Stimulated activated memory B cell treated with anti-CD40 and anti-IgM and Interleukin-4, amounts not matched to agents 10 μg/mL and 1 μg/mL and 100 μg/mL, for 72 hours (primary cell): Measurements from ENCODE around the gene RBMS1.

ENCODE experiments used
- ATAC-seq: fragments of 150-1000 bp; cut with Tn5 transposase; 2 replicates; pipeline ENCODE4 v1.10.0; 2021
- H3K27ac Mint-ChIP-seq: one replicate; pipeline ENCODE4 v1.8.0; 2022; ENCODE audit warnings: mild to moderate bottlenecking, mixed read lengths
- H3K27me3 Mint-ChIP-seq: one replicate; pipeline ENCODE4 v1.8.0; 2022; ENCODE audit warnings: mixed read lengths
- H3K36me3 Mint-ChIP-seq: one replicate; pipeline ENCODE4 v1.8.0; 2022; ENCODE audit warnings: mixed read lengths
- H3K4me1 Mint-ChIP-seq: one replicate; pipeline ENCODE4 v1.8.0; 2022; ENCODE audit warnings: mixed read lengths
- H3K4me3 Mint-ChIP-seq: one replicate; pipeline ENCODE4 v1.8.0; 2022; ENCODE audit warnings: mild to moderate bottlenecking, moderate library complexity, mixed read lengths
- H3K9me3 Mint-ChIP-seq: one replicate; pipeline ENCODE4 v1.8.0; 2022; ENCODE audit warnings: mixed read lengths

Gene RBMS1

GRCh38 chr2:160420711-160421110, 72.9 kb downstream of the RBMS1 start:
- Mint-ChIP-seq H3K27me3 (peaks cover 17% of the 10 kb centered on the region), H3K4me1 (peaks cover 11% of the 10 kb centered on the region), H3K36me3 (no peaks in the 10 kb centered on the region), H3K4me3 (no peak overlapping the region), H3K27ac (no peak overlapping the region), H3K9me3 (no peaks in the 10 kb centered on the region)
- no peak for ATAC-seq

DNA sequence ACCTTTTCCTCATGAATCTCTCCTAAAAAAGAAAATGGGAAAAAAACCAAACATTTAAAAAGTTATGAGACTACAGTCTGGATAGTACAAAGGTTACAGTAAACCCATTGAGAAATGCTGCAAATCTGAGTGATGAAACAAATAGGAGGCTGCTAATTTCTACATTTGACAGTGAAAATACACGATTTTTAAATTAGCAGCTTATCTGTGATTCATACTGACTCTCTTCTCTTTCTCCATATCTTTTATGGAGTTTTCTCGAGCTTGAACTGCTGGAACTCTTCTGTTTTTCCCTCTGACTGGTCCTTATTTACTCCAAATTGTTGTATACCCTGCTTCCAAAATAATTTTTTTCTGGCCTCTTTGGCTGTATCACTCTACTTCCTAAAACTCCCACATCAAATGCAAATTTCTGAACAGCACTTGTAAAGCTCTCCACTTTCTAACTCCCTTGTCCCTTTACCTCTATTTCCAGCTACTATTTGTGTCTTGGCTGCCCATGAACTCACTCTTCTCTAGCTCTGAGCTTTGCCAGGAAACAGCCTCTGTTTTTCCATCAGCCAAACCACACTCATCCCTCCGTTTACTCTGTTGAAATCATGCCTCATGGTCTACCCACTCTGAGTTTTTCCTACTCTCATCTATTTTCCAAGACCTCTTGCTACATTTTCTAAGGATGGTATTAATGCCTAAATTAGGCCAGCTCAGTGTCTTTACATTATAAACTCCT, 73.7 kb downstream of the RBMS1 start:
- no peak for ATAC-seq
- Mint-ChIP-seq H3K4me3 (no peak overlapping the region), H3K27ac (no peak overlapping the region), H3K9me3 (no peaks in the 10 kb centered on the region), H3K27me3 (peaks cover 17% of the 10 kb centered on the region), H3K36me3 (no peaks in the 10 kb centered on the region), H3K4me1 (peaks cover 11% of the 10 kb centered on the region)

- Mint-ChIP-seq H3K27me3 (peaks cover 16% of the 10 kb centered on the region), H3K4me3 (no peak overlapping the region), H3K36me3 (no peaks in the 10 kb centered on the region), H3K4me1 (peaks cover 11% of the 10 kb centered on the region), H3K9me3 (no peaks in the 10 kb centered on the region), H3K27ac (no peak overlapping the region)
- ATAC-seq = no peak
These were observed 74.8 kb downstream of the RBMS1 start for GRCh38 chr2:160418853-160419252.

- ATAC-seq = no peak
- Mint-ChIP-seq H3K4me1 (peaks cover 11% of the 10 kb centered on the region), H3K36me3 (no peaks in the 10 kb centered on the region), H3K9me3 (no peaks in the 10 kb centered on the region), H3K27me3 (peaks cover 11% of the 10 kb centered on the region), H3K27ac (no peak overlapping the region), H3K4me3 (no peak overlapping the region)
These were observed 75.2 kb downstream of the RBMS1 start for GRCh38 chr2:160418398-160418765.

DNA sequence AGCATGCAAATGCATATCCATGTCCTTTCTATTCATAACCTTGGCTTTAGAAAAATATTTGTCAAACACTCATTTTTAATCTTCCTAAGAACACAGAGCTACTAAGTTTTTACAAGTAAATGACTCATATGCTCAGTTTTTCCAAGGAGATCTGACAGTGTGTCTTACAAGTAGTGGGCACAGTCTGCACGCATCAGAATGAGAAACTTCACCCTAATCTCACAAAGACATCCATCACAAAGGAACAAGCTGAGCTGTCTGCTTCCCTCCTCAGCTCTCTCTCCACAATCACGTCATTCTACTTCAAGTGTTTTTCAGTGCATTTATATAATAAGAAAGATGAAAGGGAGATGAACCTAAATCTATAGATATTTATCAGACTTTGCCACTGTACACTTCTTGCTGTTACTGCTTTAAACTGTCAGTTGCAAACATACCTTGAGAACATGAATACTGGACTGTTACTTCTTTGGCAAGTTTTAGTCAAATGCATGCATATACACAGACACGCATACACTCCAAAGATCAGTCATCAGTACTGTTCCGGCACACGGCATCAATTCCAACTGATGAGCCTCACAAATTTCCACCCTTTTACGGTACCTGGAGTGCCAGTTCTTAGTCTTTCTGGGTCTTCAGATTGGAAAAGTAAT, 75.7 kb downstream of the RBMS1 start:
- Mint-ChIP-seq H3K27me3 (peaks cover 9% of the 10 kb centered on the region), H3K4me1 (peaks cover 10% of the 10 kb centered on the region), H3K36me3 (no peaks in the 10 kb centered on the region), H3K27ac (no peak overlapping the region), H3K9me3 (no peaks in the 10 kb centered on the region), H3K4me3 (no peak overlapping the region)
- no peak for ATAC-seq

GRCh38 chr2:160415991-160416390, 77.6 kb downstream of the RBMS1 start:
- Mint-ChIP-seq H3K4me3 (no peak overlapping the region), H3K27ac (no peak overlapping the region), H3K4me1 (peaks cover 19% of the 10 kb centered on the region), H3K27me3 (peaks cover 8% of the 10 kb centered on the region), H3K9me3 (no peaks in the 10 kb centered on the region), H3K36me3 (no peaks in the 10 kb centered on the region)
- no peak for ATAC-seq

DNA sequence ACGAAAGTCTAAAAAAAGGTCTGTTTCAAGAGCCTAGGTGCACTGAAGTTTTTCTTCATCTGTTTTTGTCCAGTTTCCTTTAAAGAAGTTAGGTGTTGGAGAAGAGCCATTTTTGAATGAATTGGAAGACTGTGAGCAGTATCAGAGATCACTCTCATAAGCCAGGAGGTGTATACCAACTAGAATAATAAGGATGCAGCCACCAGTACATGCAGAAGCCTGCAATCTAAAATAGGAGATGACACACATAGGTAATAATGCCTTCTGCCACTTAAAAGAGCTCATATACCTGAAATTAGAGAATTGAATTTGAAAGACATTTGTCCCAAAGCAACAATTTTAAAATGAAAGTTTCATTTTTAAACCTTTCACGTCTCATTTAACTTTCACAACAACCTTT, 81.7 kb downstream of the RBMS1 start:
- peaks cover 31% of the 10 kb centered on the region for H3K4me1 Mint-ChIP-seq
- no peak for ATAC-seq
- no peak overlapping the region for H3K4me3 Mint-ChIP-seq
- H3K36me3 Mint-ChIP-seq = no peaks in the 10 kb centered on the region
- H3K9me3 Mint-ChIP-seq = no peaks in the 10 kb centered on the region
- H3K27ac Mint-ChIP-seq = peak overlapping the region; percentile 57
- peaks cover 8% of the 10 kb centered on the region for H3K27me3 Mint-ChIP-seq

DNA sequence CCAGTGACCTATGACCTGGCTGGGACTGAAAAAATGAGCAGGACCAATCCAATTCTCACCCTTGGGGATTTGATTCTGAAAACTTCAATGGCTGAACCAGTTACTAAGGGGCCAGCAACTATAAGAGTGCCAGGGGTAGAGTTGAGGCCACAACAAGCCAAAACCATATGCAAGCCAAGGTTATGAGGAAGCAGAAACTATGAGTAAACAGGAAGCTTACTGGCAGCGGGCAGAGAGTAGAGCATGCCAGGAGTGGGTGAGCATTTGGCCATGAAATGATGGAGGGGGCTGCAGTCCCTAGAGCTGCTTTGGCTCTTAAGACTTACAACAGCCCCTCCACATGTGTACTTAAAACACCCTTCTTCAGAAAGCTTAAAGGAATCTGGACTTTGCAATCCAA, 82.4 kb downstream of the RBMS1 start:
- Mint-ChIP-seq H3K4me3 (peak overlapping the region; percentile 25), H3K27ac (peak overlapping the region; percentile 57), H3K27me3 (peaks cover 8% of the 10 kb centered on the region), H3K9me3 (no peaks in the 10 kb centered on the region), H3K36me3 (no peaks in the 10 kb centered on the region), H3K4me1 (peaks cover 35% of the 10 kb centered on the region)
- ATAC-seq = peak; percentile 64

GRCh38 chr2:160409480-160409879, 84.1 kb downstream of the RBMS1 start:
- no peak overlapping the region for H3K27ac Mint-ChIP-seq
- peaks cover 47% of the 10 kb centered on the region for H3K4me1 Mint-ChIP-seq
- peaks cover 8% of the 10 kb centered on the region for H3K27me3 Mint-ChIP-seq
- ATAC-seq = no peak
- no peak overlapping the region for H3K4me3 Mint-ChIP-seq
- no peaks in the 10 kb centered on the region for H3K36me3 Mint-ChIP-seq
- H3K9me3 Mint-ChIP-seq = no peaks in the 10 kb centered on the region

DNA sequence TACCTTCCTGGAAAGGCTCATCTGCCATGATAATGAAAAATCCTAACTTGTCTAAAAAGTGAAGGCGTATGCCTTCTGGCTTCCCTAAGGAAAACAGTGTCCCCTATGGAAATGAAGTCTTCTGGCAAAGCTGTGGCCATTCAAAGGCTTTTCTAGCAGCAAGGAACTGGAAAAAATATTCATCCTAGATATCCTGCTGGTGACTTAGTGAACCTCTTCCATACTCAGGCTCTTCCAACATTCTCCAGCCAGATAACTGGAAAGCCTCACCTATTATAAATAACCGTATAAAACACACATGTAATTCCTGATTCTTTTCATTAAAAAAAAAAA, 84.7 kb downstream of the RBMS1 start:
- H3K27ac Mint-ChIP-seq = peak overlapping the region; percentile 76
- no peak for ATAC-seq
- H3K27me3 Mint-ChIP-seq = peaks cover 8% of the 10 kb centered on the region
- H3K4me1 Mint-ChIP-seq = peaks cover 49% of the 10 kb centered on the region
- H3K9me3 Mint-ChIP-seq = no peaks in the 10 kb centered on the region
- H3K36me3 Mint-ChIP-seq = no peaks in the 10 kb centered on the region
- peak overlapping the region; percentile 78 for H3K4me3 Mint-ChIP-seq

- H3K9me3 Mint-ChIP-seq = no peaks in the 10 kb centered on the region
- H3K4me3 Mint-ChIP-seq = peak overlapping the region; percentile 78
- peaks cover 8% of the 10 kb centered on the region for H3K27me3 Mint-ChIP-seq
- peaks cover 54% of the 10 kb centered on the region for H3K4me1 Mint-ChIP-seq
- no peak for ATAC-seq
- H3K27ac Mint-ChIP-seq = peak overlapping the region; percentile 76
- H3K36me3 Mint-ChIP-seq = no peaks in the 10 kb centered on the region
These were observed 85.2 kb downstream of the RBMS1 start for GRCh38 chr2:160408173-160408958.

GRCh38 chr2:160407393-160408172, 86.0 kb downstream of the RBMS1 start:
- Mint-ChIP-seq H3K4me1 (peaks cover 59% of the 10 kb centered on the region), H3K27me3 (peaks cover 3% of the 10 kb centered on the region), H3K27ac (peak overlapping the region; percentile 76), H3K9me3 (no peaks in the 10 kb centered on the region), H3K36me3 (no peaks in the 10 kb centered on the region), H3K4me3 (peak overlapping the region; percentile 79)
- ATAC-seq = peak; percentile 83

DNA sequence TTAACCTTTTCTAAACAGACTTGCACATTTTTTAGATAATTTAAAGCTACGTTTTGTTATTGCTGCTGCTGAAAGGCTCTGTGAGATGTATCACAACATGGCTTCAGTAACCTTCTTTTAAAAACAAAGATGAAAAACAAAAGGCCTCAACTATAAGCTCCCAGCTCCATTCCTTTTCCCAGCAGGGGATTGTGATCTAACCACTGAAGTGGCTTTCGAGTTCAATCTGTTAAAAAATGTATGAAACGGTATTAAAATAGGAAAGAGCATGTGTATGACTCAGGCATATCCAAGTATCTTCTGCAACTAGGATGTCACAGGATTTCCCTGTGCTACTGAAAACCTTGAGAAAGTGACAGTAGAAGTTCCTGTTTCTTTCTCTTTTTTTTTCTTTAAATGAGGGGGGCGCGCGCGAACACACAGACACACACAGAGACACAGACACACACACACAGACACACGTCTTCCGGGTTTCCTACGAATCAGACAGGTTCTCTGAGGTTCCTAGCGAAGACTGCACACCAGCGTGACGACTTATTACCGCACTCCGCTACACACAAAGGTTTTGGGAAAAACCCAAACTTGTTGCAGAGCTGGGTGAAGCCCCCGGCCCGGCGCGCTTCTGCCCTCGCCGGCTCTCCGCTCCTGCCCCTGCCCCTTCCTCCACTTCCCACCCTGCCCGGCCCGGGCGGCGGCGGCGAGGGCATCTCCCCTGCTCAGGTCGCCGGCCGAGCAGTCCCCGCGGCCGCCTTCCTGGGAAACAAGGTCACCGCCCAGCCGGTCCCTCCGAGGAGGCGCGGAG, 86.8 kb downstream of the RBMS1 start:
- Mint-ChIP-seq H3K27me3 (no peaks in the 10 kb centered on the region), H3K4me1 (peaks cover 59% of the 10 kb centered on the region)

DNA sequence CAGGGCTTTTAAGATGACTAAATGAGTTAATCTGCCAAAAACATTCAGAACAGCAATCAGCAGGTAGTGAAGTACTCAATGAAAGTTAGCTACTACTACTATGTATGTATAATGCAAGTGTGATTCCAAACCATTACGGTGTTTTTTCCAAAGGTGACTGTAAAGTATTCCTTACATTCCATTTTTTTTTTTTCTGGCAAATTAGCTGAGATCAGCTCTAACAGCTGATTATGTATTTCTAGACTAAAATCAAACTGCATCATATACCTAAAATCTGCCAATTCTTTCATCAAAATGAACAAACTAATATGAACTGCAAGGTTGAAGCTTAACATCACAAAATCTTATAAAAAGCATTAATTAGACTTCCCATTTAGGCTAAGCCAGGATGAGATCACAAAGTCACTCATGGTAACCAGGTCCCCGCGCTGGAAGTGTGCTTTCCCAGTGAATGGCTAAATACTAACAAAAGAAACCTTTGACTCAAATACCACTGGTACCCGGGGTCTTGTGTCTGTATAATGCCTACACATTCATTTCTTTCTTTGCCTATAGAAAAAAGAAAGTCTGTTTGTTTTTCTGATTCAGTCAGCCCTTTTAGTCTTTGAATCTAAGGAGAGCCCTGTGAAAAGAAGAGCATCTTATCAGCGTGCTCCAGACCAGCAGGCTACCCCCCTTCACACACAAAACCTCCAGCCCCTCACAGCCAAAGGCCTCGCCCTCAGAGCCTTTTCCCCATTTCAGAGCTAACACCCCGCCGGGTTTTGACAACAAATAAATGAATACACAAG, 88.3 kb downstream of the RBMS1 start:
- Mint-ChIP-seq H3K9me3 (no peaks in the 10 kb centered on the region), H3K36me3 (no peaks in the 10 kb centered on the region), H3K27me3 (no peaks in the 10 kb centered on the region), H3K4me3 (no peak overlapping the region), H3K4me1 (peaks cover 55% of the 10 kb centered on the region), H3K27ac (no peak overlapping the region)
- ATAC-seq = no peak

More for the DNA sequence above, 86.8 kb downstream of the RBMS1 start:
- Mint-ChIP-seq H3K27ac (peak overlapping the region; percentile 76), H3K9me3 (no peaks in the 10 kb centered on the region), H3K36me3 (no peaks in the 10 kb centered on the region), H3K4me3 (peak overlapping the region; percentile 79)
- ATAC-seq = peak; percentile 90
